ENCODE results near the gene MEGF11. TPM values are rescaled to one million over a fixed set of nuclear protein-coding genes. Genes with fewer than 3 reads are reported as not detected.

Gene MEGF11
- total RNA-seq, 1 donor from 2014 or later = 0.06 TPM

DNA sequence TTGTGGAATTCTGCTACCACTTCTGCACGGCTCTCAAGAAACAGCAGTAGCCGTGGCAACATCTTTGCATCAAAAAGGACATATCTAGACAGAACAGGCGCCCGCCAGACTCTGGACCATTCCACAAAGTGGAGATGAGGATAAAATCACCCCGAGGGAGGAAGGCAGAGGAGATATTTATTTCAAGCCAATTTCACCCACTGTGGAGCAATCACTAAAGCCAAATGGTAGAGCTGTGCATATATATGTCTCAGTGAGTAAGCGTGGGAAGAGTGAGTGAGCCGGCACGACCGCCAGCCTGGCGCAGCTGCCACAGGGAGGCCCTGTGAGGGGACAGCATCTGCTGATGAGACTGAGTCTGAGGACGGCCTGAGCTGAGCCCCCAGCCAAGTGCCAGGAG lies 111.3 kb downstream of the MEGF11 start:
- Histone ChIP-seq H3K9me3 (ENCODE audit: low read depth) (no peaks in the 10 kb centered on the region), H2AFZ (replicated peaks) (no peak overlapping the region), H4K20me1 (ENCODE audit: low read depth) (no peaks in the 10 kb centered on the region), H3K79me2 (ENCODE audit: low read depth) (no peaks in the 10 kb centered on the region), H3F3A (ENCODE audit: low read depth) (no peaks in the 10 kb centered on the region), H3K27ac (no peak overlapping the region), H3K27me3 (no peaks in the 10 kb centered on the region), H3K4me3 (no peak overlapping the region), H3K9ac (no peak overlapping the region), H3K4me2 (no peak overlapping the region), H3K36me3 (no peaks in the 10 kb centered on the region), H3K4me1 (peaks cover 19% of the 10 kb centered on the region)
- H3K27me3 Mint-ChIP-seq (ENCODE audit: insufficient read depth, low read depth) = peaks cover 7% of the 10 kb centered on the region
- H3K4me1 Mint-ChIP-seq = peaks cover 42% of the 10 kb centered on the region
- peak overlapping the region; percentile 14 for H3K27ac Mint-ChIP-seq
- no peaks in the 10 kb centered on the region for H3K9me3 Mint-ChIP-seq
- no peak overlapping the region for H3K4me3 Mint-ChIP-seq
- TF ChIP-seq EZH2phosphoT487 (IDR thresholded peaks at IDR 0.05) = no peak
- TF ChIP-seq EZH2 (IDR thresholded peaks at IDR 0.05) = no peak
- TF ChIP-seq, protein P1, sequence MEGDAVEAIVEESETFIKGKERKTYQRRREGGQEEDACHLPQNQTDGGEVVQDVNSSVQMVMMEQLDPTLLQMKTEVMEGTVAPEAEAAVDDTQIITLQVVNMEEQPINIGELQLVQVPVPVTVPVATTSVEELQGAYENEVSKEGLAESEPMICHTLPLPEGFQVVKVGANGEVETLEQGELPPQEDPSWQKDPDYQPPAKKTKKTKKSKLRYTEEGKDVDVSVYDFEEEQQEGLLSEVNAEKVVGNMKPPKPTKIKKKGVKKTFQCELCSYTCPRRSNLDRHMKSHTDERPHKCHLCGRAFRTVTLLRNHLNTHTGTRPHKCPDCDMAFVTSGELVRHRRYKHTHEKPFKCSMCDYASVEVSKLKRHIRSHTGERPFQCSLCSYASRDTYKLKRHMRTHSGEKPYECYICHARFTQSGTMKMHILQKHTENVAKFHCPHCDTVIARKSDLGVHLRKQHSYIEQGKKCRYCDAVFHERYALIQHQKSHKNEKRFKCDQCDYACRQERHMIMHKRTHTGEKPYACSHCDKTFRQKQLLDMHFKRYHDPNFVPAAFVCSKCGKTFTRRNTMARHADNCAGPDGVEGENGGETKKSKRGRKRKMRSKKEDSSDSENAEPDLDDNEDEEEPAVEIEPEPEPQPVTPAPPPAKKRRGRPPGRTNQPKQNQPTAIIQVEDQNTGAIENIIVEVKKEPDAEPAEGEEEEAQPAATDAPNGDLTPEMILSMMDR (IDR thresholded peaks at IDR 0.05) = no peak
- DNase-seq (ENCODE audit: low spot score) = no peak
- H3K36me3 Mint-ChIP-seq = no peaks in the 10 kb centered on the region

DNA sequence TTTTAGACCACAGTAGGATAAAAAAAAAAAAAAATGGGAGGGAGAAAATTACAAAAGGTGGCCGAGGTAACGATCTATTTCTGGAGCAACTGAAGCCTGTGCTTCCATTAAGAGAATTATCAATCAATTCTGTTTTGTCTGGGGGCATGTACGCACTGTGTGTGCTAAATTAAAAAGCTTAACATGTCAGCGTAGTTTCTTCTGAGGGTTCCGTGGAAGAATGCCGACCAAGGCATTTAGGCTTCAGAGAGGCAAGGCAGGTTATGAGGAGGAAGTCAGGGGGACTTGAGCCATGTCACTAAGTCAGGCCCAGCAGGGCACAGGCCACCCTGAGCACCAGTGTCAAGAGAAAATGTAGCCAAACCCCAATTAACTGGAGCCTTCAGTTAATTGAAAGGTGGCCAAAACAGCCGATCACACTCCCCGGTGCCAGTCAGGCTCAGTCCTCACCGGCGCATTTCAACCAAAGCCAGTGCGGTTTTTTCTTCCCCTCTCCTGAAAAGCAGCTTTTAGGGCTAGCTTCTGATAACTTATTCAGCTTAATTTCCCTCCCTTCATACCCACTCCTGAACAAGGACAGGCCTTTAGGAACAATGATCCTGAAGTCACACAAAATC lies 113.9 kb downstream of the MEGF11 start:
- no peak for DNase-seq (ENCODE audit: low spot score)
- no peaks in the 10 kb centered on the region for H3K9me3 ChIP-seq (ENCODE audit: low read depth)
- no peak overlapping the region for H2AFZ ChIP-seq (replicated peaks)
- no peaks in the 10 kb centered on the region for H3K36me3 Mint-ChIP-seq
- H3K4me1 ChIP-seq = peaks cover 29% of the 10 kb centered on the region
- H3K27ac ChIP-seq = no peak overlapping the region
- H3K4me3 ChIP-seq = no peak overlapping the region
- no peaks in the 10 kb centered on the region for H3K27me3 ChIP-seq
- no peaks in the 10 kb centered on the region for H3K79me2 ChIP-seq (ENCODE audit: low read depth)
- H3K36me3 ChIP-seq = no peaks in the 10 kb centered on the region
- no peak overlapping the region for H3K9ac ChIP-seq
- peaks cover 8% of the 10 kb centered on the region for H3F3A ChIP-seq (ENCODE audit: low read depth)
- TF ChIP-seq EZH2 (IDR thresholded peaks at IDR 0.05) (no peak), EZH2phosphoT487 (IDR thresholded peaks at IDR 0.05) (no peak)
- TF ChIP-seq, protein P1 (IDR thresholded peaks at IDR 0.05) = no peak
- peaks cover 14% of the 10 kb centered on the region for H3K27me3 Mint-ChIP-seq (ENCODE audit: insufficient read depth, low read depth)
- H3K4me1 Mint-ChIP-seq = peaks cover 52% of the 10 kb centered on the region
- H3K27ac Mint-ChIP-seq = no peak overlapping the region
- no peaks in the 10 kb centered on the region for H4K20me1 ChIP-seq (ENCODE audit: low read depth)
- H3K9me3 Mint-ChIP-seq = no peaks in the 10 kb centered on the region
- no peak overlapping the region for H3K4me2 ChIP-seq
- H3K4me3 Mint-ChIP-seq = no peak overlapping the region

DNA sequence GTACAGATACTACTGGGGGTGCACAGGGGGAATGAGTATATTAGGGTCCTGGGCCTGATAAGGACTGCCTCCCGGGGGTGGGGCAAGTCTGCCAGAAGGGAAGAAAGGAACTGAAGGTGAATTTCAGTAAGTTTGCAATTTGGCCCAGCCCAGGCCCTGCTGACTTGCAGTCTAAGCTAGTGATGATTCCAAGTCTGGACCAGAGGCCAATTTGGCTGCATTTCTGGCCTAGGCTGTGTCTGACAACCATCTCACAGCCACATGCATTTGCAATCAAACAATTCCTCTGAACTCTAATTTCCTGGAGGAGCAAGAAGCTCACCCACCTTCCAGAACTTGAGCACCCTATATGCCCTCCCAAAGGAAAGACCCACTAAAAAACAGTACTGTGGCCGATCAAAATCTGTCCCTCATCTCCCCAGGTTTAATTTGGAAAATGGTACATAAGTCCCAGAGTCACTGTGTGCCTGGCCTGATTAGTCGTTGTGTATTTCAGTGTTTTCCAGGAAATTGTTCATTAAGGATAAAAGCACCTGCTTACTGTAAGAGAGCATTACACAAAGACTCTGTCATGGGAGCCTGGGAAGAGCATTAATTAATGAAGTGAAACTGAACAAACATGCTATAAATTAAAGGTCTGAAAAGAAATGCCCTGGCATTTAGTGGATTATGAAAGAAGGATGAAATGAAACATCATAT lies 114.5 kb downstream of the MEGF11 start:
- Mint-ChIP-seq H3K27me3 (ENCODE audit: insufficient read depth, low read depth) (peaks cover 14% of the 10 kb centered on the region), H3K36me3 (no peaks in the 10 kb centered on the region), H3K27ac (no peak overlapping the region), H3K4me3 (no peak overlapping the region), H3K9me3 (no peaks in the 10 kb centered on the region), H3K4me1 (peaks cover 56% of the 10 kb centered on the region)
- Histone ChIP-seq H2AFZ (replicated peaks) (no peak overlapping the region), H3K4me1 (peaks cover 34% of the 10 kb centered on the region), H3K4me2 (no peak overlapping the region), H3K27me3 (no peaks in the 10 kb centered on the region), H3F3A (ENCODE audit: low read depth) (peaks cover 14% of the 10 kb centered on the region), H4K20me1 (ENCODE audit: low read depth) (peaks cover 3% of the 10 kb centered on the region), H3K36me3 (no peaks in the 10 kb centered on the region), H3K79me2 (ENCODE audit: low read depth) (no peaks in the 10 kb centered on the region), H3K9me3 (ENCODE audit: low read depth) (no peaks in the 10 kb centered on the region), H3K9ac (no peak overlapping the region), H3K4me3 (no peak overlapping the region), H3K27ac (no peak overlapping the region)
- DNase-seq (ENCODE audit: low spot score) = no peak
- no peak for TF ChIP-seq EZH2phosphoT487 (IDR thresholded peaks at IDR 0.05)
- TF ChIP-seq, protein P1 (IDR thresholded peaks at IDR 0.05) = no peak
- no peak for TF ChIP-seq EZH2 (IDR thresholded peaks at IDR 0.05)

All from neural progenitor cell (in vitro differentiated cells).